ENCODE measurements around the gene CACNA1B.

The CACNA1B gene

DNA sequence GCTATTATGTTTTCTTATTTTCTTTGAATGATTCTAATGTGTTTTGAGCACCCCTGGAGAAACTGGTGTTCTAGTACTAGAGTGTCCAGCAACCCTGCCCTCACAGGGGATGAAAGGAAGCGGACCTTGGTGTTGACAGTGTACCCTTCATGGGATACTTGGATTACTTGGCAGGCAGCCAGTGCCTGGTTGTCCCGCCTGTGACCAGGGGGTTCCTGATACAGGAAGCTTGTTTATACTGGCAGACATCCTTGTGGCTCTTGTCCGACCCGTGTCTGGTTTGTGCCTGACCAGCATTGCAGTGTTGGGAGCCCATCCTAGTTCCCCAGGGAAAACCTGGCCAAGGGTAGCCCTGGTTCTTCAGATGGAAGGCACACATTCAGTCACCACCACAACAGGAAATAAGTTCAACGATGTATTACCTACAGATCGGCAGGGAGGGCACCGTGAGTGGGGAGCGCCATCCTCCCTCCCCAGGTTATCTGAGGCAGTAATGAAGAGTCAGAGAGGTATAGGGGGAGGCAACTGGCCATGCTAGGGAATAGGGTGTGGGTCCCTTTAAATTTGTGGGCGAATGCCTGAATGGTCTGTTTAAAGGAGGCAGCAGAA, 47.3 kb downstream of the CACNA1B start:
- no peak for DNase-seq

DNA sequence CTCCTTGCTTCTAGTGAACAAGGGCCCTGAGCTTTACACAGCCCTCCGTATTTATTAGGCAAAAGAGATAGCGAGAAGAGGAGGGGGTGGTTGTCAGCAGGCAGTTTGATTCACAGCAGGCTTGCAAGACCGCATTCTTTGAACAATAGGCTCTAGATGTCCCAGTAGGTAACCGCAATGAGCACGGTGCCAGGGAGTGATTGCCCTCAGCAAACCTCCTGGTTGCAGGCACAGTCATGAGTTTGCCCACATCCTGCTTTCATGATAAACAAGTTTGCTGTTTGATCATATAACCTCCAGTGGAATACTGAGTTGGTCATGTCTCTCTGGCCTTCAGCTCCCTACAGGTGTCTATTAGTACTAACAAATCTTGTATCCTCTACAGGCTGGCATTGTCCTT, 66.1 kb downstream of the CACNA1B start:
- DNase-seq, result no peak

DNA sequence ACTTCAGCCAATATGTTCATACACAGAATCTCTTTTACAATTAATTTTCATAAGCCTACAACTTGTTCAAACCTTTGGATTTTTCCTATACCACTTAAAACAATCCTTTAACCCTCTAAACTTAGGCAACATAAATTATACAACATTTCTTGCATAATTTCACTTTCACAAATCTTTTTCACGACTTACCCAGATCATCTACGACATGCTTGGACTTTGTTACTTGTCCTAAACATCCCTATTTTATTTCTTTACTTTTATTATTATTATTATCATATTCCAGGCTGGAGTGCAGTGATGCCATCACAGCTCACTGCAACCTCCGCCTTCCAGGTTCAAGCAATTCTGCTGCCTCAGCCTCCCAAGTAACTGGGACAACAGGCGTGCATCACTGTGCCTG, 68.0 kb downstream of the CACNA1B start:
- peak; percentile 3 for DNase-seq

DNA sequence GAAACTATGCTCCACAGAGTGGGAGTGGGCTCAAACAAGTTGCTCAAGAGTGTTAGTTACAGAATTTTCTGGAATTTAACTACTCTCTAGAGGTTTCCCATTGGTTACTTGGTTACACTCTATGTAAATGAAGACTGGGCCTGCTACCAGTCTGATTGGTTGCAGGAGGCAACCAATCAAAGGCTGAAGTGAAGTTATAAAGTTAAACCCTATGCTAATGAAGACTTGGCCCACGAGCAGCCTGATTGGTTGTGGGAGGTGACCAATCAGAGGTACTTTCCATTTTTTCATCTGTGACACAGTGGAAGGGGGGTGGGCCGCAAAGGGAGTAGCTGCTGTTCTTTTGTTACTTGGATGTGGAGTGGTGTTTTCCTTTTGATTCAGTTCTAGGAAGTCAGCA, 69.4 kb downstream of the CACNA1B start:
- DNase-seq, result no peak

DNA sequence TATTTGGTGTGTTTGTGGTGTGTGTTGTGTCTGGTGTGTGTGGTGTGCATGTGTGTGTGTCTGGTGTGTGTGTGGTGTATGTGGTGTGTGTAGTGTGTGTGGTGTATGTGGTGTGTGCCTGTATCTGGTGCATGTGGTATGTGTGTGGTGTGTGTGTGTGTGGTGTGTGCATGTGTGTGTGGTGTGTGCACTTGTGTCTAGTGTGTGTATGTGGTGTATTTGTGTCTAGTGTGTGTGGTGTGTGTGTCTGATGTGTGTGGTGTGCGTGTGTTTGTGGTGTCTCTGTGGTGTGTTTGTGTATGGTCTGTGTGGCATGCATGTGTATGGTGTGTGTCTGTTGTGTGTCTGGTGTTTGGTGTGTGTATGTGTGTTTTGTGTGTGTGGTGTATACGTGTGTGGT, 71.1 kb downstream of the CACNA1B start:
- DNase-seq, result no peak

DNA sequence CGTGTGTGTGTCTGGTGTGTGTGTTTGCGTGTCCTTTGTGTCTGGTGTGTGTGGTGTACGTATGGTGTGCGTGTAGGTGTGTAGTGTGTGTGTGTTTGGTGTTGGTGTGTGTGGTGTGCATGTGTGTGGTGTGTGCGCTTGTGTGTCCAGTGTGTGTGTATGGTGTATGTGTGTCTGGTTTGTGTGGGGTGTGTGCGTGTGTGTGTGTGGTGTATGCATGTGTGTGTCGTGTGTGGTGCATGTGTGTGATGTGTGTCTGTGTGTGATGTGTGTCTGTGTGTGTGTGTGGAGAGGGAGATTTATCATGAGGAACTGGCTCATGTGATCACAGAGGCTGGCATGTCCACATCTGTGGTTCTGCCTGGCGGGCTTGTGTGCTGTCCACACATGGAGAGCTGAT, 71.7 kb downstream of the CACNA1B start:
- DNase-seq, result no peak

DNA sequence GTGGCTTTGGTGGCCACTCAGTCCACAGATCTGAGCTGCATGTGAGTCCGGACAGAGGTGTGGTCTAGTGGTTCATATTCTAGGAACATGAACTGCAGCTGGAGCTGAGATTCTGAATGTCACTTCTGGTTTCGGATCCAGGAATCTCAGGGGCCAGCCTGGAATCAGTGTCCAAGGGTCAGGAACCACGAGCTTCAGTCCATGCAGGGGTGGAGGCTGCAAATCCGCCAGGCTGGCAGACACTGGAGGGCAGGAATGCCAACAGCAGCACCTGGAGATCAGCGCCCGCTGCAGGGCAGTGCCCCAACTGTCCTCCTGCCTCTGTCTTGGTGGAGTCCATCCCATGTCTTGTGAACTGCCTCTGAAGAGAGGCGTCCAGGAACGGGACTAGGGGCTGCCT, 73.5 kb downstream of the CACNA1B start:
- no peak for DNase-seq

DNA sequence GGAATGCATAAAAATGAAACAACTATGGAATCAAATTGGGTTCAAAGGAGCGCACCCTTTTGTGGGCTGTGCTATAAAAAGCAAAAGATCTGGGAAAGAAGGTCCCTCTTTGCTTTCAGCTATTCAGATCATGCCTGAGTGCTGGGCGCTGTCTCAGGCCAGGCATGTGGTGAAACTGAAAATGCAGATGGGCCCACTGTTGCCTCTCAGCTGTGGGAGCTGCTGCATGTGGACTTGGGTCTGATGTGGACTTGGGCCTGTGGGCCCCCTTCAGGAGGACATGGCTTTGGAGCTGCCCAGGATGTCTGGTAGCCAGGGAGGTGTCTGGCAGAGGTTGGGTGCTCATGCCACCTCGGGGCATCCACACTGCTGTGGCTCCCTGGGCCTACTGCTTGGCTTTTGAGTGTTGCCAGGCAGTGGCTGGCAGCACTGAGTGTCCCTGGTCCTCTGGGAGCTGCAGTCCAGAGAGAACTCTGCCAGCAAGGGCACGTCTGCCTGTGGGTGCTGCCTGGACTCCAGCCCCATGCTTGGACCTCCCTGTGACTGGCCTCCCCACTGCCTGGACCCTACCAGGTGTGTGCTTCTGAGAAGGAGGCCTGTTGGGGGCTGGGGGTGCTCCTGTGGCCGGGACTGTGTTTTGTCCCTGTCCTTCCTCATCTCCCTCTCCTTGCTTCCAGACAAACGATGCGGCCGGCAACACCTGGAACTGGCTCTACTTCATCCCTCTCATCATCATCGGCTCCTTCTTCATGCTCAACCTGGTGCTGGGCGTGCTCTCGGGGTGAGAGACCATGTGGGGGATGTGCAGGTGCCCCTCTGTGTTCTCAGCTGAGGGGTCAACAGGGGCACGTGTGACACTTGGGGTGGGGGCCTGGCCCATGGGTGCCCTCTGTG, 74.3 kb downstream of the CACNA1B start:
- DNase-seq, result no peak

DNA sequence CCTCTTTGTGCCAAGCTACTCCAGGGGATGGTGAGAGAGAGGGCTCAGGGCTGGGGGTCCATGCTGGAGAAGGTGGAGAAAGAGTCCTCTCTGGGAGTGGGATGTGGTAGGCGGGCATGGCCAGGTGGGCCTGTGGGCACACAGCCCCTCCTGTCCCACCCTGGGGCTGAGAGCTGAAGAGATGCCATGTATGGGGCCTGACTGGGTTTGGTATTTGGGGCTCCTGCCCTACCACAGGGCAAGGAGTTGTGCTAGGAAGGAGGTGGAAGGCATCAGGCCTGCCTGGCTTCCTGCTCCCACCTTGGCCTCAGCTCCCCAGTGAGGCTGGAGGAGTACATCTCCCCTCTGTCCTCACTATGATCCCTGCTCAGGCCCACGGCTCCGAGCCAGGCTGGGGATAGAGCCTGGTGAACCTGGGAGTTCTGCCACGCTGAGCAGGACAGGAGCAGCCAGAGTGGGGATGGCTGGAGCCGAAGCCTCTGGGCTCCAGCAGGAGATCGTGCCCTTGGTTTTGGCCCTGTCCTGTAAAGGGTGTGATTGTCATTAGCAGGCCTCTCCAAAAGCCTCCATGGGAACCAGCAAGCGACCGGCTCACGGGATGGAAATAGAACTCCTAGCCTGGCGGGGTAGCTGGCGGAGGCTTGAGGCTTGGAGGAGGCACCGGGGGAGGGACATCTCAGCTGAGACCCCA, 75.5 kb downstream of the CACNA1B start:
- DNase-seq, result no peak

DNA sequence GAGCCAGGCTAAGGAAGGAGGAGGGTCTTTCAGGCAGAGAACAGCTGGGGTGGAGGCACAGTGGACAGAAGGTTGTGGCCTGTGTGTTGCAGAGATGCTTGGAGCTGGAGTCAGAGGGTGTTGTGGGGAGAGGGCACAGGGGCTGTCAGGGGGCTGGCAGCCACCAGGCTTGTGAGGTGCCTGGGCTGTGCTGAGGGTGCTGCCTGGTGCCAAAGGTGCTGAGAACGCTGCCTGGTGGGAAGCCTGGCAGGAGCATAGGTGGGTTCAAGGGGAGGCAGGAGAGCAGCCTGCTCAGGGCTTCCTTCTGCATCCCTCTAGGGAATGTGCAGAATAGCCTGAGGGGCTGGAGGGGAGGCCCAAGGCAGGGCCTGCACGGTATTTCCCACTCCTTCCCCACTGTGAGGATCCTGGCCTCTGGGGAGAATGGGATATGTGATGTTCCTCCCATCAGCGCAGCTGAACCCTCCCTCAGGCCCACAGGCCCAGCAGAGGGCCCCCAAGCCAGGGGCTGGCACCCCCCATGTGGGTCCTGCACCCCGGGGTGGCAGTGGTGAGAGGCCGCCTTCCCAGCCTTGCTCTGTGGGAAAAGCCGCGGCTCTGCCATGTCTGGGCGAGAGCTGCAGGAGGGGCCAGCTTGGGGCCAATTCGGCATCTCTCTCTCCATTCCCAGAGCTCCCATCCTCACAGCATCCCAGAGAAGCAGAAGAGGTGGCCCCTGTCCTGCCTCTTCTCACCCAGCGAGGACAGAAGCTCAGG, 76.3 kb downstream of the CACNA1B start:
- DNase-seq, result no peak

DNA sequence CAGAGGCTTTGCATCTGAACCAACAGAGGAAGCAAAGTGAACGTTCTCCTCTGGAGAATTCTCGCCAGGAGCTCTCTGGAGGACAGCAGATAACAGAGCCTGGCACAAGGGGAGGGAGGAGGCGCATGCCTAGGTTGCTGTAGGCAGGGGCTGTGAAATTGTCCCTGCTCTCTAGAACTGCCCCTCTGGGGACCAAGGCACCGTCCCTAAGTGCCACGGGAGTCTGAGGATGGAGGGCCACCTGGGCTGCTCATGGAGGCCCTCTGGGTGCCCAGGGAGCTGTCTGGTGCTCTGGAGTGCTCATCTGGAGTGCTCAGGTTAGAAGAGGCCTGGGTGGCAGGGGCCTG, 77.6 kb downstream of the CACNA1B start:
- no peak for DNase-seq

DNA sequence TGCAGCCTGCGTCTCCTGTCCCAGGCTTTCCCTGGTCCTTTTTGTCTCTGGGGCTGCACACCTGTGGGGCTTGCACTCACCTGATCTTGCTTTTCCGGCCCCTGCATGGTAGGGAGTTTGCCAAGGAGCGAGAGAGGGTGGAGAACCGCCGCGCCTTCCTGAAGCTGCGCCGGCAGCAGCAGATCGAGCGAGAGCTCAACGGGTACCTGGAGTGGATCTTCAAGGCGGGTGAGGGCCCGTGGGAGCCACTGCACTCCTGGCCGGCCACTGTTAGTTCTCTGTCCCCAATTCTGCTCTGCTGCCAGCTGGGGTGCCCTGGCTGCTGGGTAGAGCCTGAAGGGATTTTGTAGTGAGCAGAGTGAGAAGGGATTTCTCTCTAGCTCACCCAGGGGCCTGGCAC, 78.0 kb downstream of the CACNA1B start:
- DNase-seq, result no peak

DNA sequence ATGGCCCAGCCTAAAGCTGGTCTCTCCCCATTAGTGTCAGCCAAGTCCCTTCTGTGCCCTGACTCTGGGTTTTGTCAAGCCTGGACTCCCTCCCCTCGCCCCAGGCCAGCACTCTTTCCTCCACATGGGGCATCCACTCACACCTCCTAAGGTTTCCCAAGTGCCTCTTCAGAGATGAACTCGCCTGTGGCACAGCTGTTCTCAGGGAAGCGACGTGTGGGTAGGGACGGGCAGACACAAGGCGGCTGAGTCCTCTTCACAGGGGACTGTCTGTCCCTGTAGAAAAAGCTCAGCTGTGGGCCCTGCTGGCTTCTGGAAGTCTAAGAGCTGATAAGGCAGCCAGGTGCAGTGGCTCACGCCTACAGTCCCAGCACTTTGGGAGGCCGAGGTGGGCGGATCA, 78.5 kb downstream of the CACNA1B start:
- no peak for DNase-seq

DNA sequence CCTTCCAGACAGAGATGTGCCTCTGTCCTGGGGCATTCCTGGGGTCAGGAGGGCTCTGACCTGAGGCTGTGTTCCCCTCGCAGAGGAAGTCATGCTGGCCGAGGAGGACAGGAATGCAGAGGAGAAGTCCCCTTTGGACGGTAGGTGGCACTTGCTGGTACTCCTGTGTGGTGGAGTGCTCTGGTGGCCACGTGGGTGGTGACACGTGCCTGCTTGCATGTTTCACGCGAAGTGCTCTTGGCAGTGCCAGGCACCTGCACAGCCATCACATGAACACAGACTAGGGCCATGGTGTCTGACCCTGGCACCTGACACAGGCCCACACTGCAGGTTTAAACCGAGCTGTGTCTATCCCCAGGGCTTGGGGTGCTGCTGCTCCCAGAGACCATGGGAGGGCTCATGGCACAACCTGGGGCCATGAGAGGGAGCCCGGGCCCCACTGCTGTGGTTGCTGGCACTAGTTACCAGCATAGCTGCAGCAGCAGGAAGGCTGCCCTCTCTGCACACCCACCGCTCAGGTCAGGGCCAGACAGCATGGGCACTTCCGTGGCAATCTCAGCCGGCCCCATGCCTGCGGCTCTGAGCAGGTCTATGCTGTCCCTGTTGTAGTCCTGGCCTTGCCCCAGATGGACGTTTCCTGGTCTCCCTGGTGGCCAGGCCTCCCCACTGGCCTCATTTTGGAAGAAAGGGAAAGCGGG, 79.3 kb downstream of the CACNA1B start:
- DNase-seq, result no peak

DNA sequence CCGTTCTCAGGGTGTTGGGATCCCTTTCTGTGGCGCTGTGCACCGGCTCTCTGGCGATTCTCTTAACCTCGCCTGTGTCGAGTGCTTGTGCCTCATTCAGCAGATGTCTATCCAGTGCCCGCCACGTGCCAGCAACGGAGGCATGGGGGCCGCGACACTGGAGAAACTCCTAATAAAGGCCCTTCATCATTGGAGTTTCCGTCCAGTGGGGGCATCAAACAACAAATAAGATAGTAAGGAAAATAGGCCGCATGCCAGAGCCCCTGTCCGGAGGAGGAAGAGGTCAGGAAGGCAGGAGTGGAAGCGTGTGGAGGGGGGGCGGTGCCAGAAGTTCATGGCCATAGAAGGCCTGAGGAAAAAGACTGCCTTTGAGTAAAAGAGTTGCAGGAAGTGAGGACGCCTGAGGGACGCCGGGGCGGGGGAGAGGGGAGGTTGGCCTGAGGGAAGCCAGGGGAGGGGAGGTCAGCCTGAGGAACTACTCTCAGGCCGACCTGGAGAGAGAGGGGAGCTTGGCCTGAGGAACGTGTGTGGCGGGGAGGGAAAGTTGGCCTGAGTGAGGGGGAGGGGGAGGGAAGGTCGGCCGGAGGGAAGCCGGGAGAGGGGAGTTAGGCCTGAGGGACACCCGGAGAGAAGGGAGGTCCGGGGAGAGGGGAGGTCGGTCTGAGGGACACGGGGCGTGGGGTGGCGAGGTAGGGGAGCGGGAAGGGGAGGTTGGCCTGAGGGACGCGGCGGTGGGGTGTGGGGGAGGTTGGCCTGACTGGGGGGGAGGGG, 82.2 kb downstream of the CACNA1B start:
- no peak for DNase-seq

DNA sequence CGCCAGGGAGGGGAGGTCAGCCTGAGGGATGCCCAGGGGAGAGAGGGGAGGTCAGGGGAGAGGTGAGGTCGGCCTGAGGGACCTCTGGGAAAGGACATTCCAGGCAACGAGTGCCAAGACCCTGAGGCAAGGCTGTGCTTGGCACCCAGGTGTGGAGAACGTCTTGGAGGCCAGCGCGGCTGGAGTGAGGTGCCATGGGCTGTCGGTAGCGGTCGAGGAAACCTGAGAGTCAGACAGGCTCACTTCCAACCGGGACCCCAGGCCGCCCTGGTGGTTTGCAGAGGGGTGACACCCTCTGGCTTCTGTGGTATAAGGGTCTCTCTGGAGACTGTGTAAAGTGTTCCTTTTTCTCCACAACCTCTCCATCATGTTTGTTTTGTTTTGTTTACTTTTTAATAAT, 82.9 kb downstream of the CACNA1B start:
- no peak for DNase-seq

DNA sequence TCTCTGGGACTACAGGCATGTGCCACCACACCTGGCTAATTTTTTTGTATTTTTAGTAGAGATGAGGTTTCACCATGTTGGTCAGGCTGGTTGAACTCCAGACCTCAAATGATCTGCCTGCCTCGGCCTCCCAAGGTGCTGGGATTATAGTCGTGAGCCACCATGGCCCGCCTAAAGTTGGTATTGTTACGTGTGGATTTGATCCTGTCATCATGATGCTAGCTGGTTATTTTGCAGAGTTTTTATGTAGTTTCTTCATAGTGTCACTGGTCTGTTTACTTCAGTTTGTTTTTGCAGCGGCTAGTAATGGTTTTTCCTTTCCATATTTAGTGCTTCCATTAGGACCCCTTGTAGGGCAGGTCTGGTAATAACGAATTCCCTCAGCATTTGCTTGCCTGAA, 85.9 kb downstream of the CACNA1B start:
- DNase-seq, result no peak

DNA sequence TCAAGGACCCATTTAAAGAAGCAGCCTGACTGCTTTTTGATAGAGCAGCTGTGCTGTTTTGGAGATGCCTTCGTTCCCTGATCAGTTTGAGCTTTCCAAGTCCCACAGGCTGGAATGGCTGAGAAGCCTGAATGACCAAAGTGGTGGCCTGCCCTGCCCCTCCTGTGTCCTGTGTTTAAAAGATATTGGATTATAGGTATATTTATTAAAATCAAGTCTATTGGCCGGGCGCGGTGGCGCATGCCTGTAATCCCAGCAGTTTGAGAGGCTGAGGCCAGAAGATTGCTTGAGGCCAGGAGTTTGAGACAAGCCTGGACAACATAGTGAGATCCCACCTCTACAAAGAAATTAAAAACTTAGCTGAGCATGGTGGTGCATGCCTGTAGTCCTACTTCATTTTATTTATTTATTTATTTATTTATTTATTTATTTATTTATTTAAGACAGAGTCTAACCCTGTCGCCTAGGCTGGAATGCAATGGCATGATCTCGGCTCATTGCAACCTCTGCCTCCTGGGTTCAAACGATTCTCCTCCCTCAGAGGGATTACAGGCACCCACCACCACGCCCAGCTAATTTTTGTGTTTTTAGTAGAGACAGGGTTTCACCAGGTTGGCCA, 87.7 kb downstream of the CACNA1B start:
- no peak for DNase-seq

DNA sequence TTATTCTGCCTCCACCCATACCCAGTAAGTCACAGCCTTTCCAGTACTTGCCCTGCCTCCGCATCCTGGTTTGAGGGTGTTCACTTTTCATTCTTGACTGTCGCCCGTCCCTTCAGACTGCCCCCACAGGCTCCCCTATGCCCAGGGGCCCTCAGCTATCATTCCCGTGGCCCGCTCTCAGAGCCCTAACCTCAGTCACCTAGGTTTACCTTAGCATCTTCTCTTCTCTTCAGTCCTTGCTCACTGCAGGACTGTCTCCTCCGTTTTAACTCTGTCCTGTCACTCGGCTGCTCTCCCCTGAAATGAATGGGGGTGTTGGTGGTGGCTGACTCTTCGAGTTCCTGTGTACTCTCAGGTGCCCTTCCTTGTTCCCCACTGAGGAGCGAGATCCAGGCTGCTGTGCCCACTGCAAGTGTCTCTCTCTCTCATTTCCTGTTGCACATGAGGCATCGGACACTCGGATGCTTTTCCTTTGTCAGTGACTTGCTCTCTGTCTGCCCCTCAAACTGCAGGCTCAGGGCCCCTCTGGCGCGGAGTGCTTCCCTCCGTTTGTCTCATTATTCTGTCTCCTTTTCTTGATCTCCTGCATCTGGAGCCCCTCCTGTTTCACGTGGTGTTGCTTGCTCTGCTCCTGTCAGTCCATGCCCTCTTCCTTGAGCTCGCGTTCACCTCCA, 89.8 kb downstream of the CACNA1B start:
- DNase-seq, result no peak

DNA sequence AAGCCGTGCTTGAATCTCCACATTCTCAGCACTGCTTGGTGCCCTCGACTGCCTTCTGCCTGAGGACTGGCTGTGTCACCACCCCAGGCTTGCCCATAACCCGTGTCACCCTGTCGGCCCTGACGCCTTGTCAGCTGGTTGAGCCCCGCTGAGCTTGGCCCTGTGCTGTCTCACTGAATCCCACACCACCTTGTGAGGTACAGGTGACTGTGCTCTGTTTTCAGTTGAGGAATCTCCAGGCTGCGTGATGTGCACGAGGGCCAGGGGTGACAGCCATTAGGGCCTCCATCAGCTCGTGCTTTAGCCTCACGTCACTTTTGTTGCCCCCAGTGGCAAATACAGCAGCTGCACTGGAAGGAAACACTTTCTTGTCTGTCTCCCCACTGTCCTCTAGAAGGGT, 90.7 kb downstream of the CACNA1B start:
- DNase-seq, result no peak

DNA sequence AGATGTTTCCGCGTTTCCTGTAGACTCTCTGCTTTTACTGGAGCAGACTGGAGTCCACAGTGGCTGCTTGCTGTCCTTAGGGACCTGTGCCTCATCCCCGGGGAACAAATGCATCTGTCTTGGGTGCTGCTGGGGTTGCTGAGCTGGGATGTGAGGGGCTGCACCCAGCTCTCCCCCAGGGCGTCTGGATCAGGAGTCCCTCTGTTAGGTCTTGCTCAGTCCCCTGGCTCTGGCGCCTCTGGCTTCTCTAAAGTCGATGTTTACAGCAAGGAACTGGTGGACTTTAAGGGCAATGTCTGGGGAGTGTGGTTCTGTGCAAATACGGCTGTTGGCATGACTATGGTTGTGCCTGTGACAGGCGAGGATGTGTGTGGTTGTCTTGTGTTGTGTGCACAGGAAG, 91.4 kb downstream of the CACNA1B start:
- DNase-seq, result no peak
